CD14-positive monocyte (primary cell): ENCODE results near the gene PYROXD2. TPM values are rescaled to one million over a fixed set of nuclear protein-coding genes. Genes with fewer than 3 reads are reported as not detected.

ENCODE experiments used
- DNase-seq, 3 donors: peaks; one replicate each; pipeline ENCODE4 v3.0.0-alpha.2; 2011 to 2022
- H2AFZ ChIP-seq: 2 replicates; pipeline ENCODE4 v1.6.0; 2012; ENCODE audit warnings: mild to moderate bottlenecking, low read depth, low read length, inconsistent platforms; ENCODE audit not compliant: insufficient read depth, poor library complexity, severe bottlenecking
- H3K27ac ChIP-seq, 2 donors: 1 replicate in 1 of 2; 2 replicates in 1 of 2; pipeline ENCODE4 v1.5.1; 2012 to 2013; ENCODE audit warnings: low read length in 2 of 2, control low read depth in 1 of 2, inconsistent platforms in 1 of 2, low read depth in 1 of 2, mild to moderate bottlenecking in 1 of 2
- H3K27me3 ChIP-seq, 2 donors: one replicate each; pipeline versions ENCODE4 v1.6.0 to v1.6.1; 2011 to 2013; ENCODE audit warnings: low read length in 2 of 2; ENCODE audit not compliant: control insufficient read depth in 2 of 2, insufficient read depth in 2 of 2
- H3K36me3 ChIP-seq, 2 donors: replicated peaks in 1 of 2; 1 replicate in 1 of 2; 2 replicates in 1 of 2; pipeline versions ENCODE4 v1.5.1 to v1.6.1; 2012 to 2013; ENCODE audit warnings: low read length in 2 of 2, control low read depth in 1 of 2, inconsistent platforms in 1 of 2, mild to moderate bottlenecking in 1 of 2; ENCODE audit not compliant: insufficient read depth in 2 of 2, control insufficient read depth in 1 of 2
- H3K4me1 ChIP-seq, 2 donors: 1 replicate in 1 of 2; 2 replicates in 1 of 2; pipeline versions ENCODE4 v1.5.1 to v1.6.1; 2012 to 2013; ENCODE audit warnings: low read length in 2 of 2, control low read depth in 1 of 2, inconsistent platforms in 1 of 2, mild to moderate bottlenecking in 1 of 2, moderate library complexity in 1 of 2; ENCODE audit not compliant: insufficient read depth in 2 of 2, control insufficient read depth in 1 of 2
- H3K4me2 ChIP-seq: replicated peaks from 2 replicates; pipeline ENCODE3; 2012; ENCODE audit warnings: low read length, moderate library complexity, mild to moderate bottlenecking; ENCODE audit not compliant: poor library complexity, severe bottlenecking; ENCODE audit errors: extremely low read depth
- H3K4me3 ChIP-seq, 3 experiments: fragments of 200-600 bp in 1 of 3; sonication (generic) in 1 of 3; replicated peaks in 1 of 3; 1 replicate in 2 of 3; 2 replicates in 1 of 3; pipeline ENCODE4 v1.5.1; 2011 to 2013; ENCODE audit warnings: low read length in 3 of 3, mild to moderate bottlenecking in 3 of 3, control low read depth in 2 of 3, low read depth in 2 of 3, inconsistent platforms in 1 of 3, moderate library complexity in 1 of 3
- H3K79me2 ChIP-seq: 2 replicates; pipeline ENCODE4 v1.6.0; 2012; ENCODE audit warnings: mild to moderate bottlenecking, control low read depth, inconsistent platforms, low read length, moderate library complexity; ENCODE audit not compliant: insufficient read depth
- H3K9ac ChIP-seq: 2 replicates; pipeline ENCODE4 v1.6.0; 2017; ENCODE audit warnings: low read length, mild to moderate bottlenecking; ENCODE audit not compliant: insufficient read depth, poor library complexity, severe bottlenecking
- H3K9me3 ChIP-seq, 2 donors: replicated peaks in 1 of 2; 1 replicate in 1 of 2; 2 replicates in 1 of 2; pipeline versions ENCODE4 v1.5.1 to v1.6.1; 2012 to 2013; ENCODE audit warnings: low read length in 2 of 2, control low read depth in 1 of 2; ENCODE audit not compliant: control insufficient read depth in 1 of 2, insufficient read depth in 1 of 2
- H4K20me1 ChIP-seq: 2 replicates; pipeline ENCODE4 v1.6.0; 2012; ENCODE audit warnings: mild to moderate bottlenecking, low read length, control low read depth, moderate library complexity; ENCODE audit not compliant: insufficient read depth
- H3K27ac Mint-ChIP-seq, 7 donors: one replicate each; pipeline ENCODE4 v1.8.0; 2020; ENCODE audit warnings: mild to moderate bottlenecking in 7 of 7, mixed read lengths in 7 of 7, moderate library complexity in 6 of 7, inconsistent platforms in 2 of 7
- H3K27me3 Mint-ChIP-seq, 3 donors: one replicate each; pipeline ENCODE4 v1.8.0; 2021 to 2022; ENCODE audit warnings: low read depth in 3 of 3, mild to moderate bottlenecking in 3 of 3, mixed read lengths in 3 of 3, moderate library complexity in 3 of 3, inconsistent platforms in 1 of 3
- H3K36me3 Mint-ChIP-seq, 2 donors: one replicate each; pipeline ENCODE4 v1.8.0; 2020; ENCODE audit warnings: mixed read lengths in 2 of 2, inconsistent platforms in 1 of 2, mild to moderate bottlenecking in 1 of 2
- H3K4me1 Mint-ChIP-seq: one replicate; pipeline ENCODE4 v1.8.0; 2020; ENCODE audit warnings: mild to moderate bottlenecking, mixed read lengths
- H3K4me3 Mint-ChIP-seq, 2 donors: one replicate each; pipeline ENCODE4 v1.8.0; 2020; ENCODE audit warnings: mild to moderate bottlenecking in 2 of 2, mixed read lengths in 2 of 2, moderate library complexity in 1 of 2
- H3K9me3 Mint-ChIP-seq, 7 donors: one replicate each; pipeline ENCODE4 v1.8.0; 2020 to 2022; ENCODE audit warnings: mixed read lengths in 7 of 7, mild to moderate bottlenecking in 6 of 7, moderate library complexity in 6 of 7, inconsistent platforms in 2 of 7
- CTCF ChIP-seq: fragments of 200-600 bp; IDR thresholded peaks from one replicate; pipeline ENCODE4 v1.8.0; 2022; ENCODE audit warnings: antibody characterized with exemption, mild to moderate bottlenecking
- WGBS: methylation state at CpG from one replicate; pipeline ENCODE4 v1.1.5; 2013; ENCODE audit warnings: missing lambda C conversion rate; ENCODE audit not compliant: insufficient coverage; 5-methylcytosine and 5-hydroxymethylcytosine counted together
- intact Hi-C, 2 donors: fragments of 100-400 bp; cut with micrococcal nuclease; formaldehyde crosslinking; loops; one replicate each; pipeline versions ENCODE4 v1.15.0 to v1.15.1; 2023
- polyA plus RNA-seq, 3 donors: library from polyadenylated mRNA; depleted of rRNA in 1 of 3; unstranded in 2 of 3; stranded (reverse) in 1 of 3; fragments of 300-500 nt in 2 of 3; fragments of >200 nt in 1 of 3; fragmentation: Illumina TruSeq in 2 of 3; gene quantifications; 1 replicate in 2 of 3; 2 replicates in 1 of 3; pipeline ENCODE4 v1.2.3, GENCODE V29; 2012 to 2021

The PYROXD2 gene
- polyA plus RNA-seq, 3 donors: 0.27 to 21.6 (median 1.00) TPM

- no peak for TF ChIP-seq CTCF
- no peaks in the 10 kb centered on the region for H3K27me3 ChIP-seq
- 82% methylated on average over 5 of the region's 6 CpGs for WGBS
- no peaks in the 10 kb centered on the region for H3K9me3 ChIP-seq
- H3K4me1 ChIP-seq: peaks cover 15 to 21% of the 10 kb centered on the region in 2 donors
- peaks cover 30% of the 10 kb centered on the region for H3K4me1 Mint-ChIP-seq
- H3K79me2 ChIP-seq: no peaks in the 10 kb centered on the region
- H3K9ac ChIP-seq: no peak overlapping the region
- no peaks in the 10 kb centered on the region for H3K9me3 Mint-ChIP-seq
- DNase-seq: no peak
- no peak overlapping the region for H3K4me3 Mint-ChIP-seq
- H3K36me3 Mint-ChIP-seq: no peaks in the 10 kb centered on the region
- no peak overlapping the region for H3K27ac ChIP-seq
- peak overlapping the region in 1 of 7 donors; percentile 15 for H3K27ac Mint-ChIP-seq
- H3K27me3 Mint-ChIP-seq: peaks cover 0 to 3% (median under 1%) of the 10 kb centered on the region in 3 donors
- no peak overlapping the region for H3K4me2 ChIP-seq
- no peaks in the 10 kb centered on the region for H3K36me3 ChIP-seq
- no peak overlapping the region for H3K4me3 ChIP-seq
- H4K20me1 ChIP-seq: no peaks in the 10 kb centered on the region
- no peak overlapping the region for H2AFZ ChIP-seq
- intact Hi-C loops: no loop called here
These were observed 25.6 kb downstream of the PYROXD2 start for GRCh38 chr10:98389398-98389797.

GRCh38 chr10:98388101-98388655 lies 26.8 kb downstream of the PYROXD2 start:
- no peak overlapping the region for H3K4me2 ChIP-seq
- no peak overlapping the region for H3K4me3 ChIP-seq
- no peak overlapping the region for H3K9ac ChIP-seq
- H3K27me3 Mint-ChIP-seq: peaks cover 0 to 2% (median 2%) of the 10 kb centered on the region in 3 donors
- no peaks in the 10 kb centered on the region for H3K9me3 Mint-ChIP-seq
- no peaks in the 10 kb centered on the region for H3K9me3 ChIP-seq
- peaks cover 0 to 4% of the 10 kb centered on the region in 2 donors for H3K36me3 Mint-ChIP-seq
- DNase-seq: no peak
- no peaks in the 10 kb centered on the region for H4K20me1 ChIP-seq
- H3K4me1 ChIP-seq: peaks cover 15 to 22% of the 10 kb centered on the region in 2 donors
- H3K79me2 ChIP-seq: no peaks in the 10 kb centered on the region
- H3K27ac Mint-ChIP-seq: peak overlapping the region in 1 of 7 donors; percentile 28
- no peak overlapping the region for H2AFZ ChIP-seq
- H3K4me1 Mint-ChIP-seq: peaks cover 30% of the 10 kb centered on the region
- intact Hi-C loops: no loop called here
- WGBS: 94% methylated on average over 13 of the region's 13 CpGs
- no peaks in the 10 kb centered on the region for H3K36me3 ChIP-seq
- H3K27me3 ChIP-seq: no peaks in the 10 kb centered on the region
- TF ChIP-seq CTCF: no peak
- H3K4me3 Mint-ChIP-seq: no peak overlapping the region
- H3K27ac ChIP-seq: no peak overlapping the region
